ENCODE data around the gene GAS2L2.

DNA sequence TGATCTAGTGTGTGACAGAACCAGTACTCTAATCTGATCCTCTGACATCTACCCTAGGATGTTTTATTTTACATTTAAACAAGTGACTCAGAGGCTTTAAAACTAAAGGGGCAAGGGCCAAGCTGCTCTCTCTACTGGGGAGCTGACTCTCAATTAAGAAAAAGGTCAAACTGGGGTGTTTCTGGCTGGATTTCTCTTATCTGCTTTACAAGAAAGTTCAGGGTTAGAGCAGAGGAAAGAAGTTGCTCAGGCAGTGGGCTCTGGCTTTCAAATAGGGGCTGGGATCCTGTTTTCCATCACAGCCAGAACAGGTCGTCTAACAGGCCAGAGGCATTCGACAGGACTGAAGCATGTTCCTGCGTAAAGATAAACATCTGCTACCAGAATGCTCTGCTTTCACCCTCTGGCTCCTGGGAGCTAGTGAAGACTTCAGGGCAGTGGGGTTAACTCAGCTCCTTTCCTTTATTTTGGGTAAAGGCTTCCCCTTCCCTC, 33.9 kb upstream of the GAS2L2 start:
- TF ChIP-seq, protein P1, sequence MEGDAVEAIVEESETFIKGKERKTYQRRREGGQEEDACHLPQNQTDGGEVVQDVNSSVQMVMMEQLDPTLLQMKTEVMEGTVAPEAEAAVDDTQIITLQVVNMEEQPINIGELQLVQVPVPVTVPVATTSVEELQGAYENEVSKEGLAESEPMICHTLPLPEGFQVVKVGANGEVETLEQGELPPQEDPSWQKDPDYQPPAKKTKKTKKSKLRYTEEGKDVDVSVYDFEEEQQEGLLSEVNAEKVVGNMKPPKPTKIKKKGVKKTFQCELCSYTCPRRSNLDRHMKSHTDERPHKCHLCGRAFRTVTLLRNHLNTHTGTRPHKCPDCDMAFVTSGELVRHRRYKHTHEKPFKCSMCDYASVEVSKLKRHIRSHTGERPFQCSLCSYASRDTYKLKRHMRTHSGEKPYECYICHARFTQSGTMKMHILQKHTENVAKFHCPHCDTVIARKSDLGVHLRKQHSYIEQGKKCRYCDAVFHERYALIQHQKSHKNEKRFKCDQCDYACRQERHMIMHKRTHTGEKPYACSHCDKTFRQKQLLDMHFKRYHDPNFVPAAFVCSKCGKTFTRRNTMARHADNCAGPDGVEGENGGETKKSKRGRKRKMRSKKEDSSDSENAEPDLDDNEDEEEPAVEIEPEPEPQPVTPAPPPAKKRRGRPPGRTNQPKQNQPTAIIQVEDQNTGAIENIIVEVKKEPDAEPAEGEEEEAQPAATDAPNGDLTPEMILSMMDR (optimal IDR thresholded peaks at IDR 0.05 in 1 of 3, IDR thresholded peaks at IDR 0.05 in 1 of 3, conservative IDR thresholded peaks at IDR 0.05 in 1 of 3; ENCODE audit: extremely low read depth in 1 of 3, insufficient read depth in 2 of 3, low read length in 3 of 3): no peak
- TF ChIP-seq EZH2 (IDR thresholded peaks at IDR 0.05; ENCODE audit: low read length): no peak

All from keratinocyte (primary cell).